ENCODE measurements around the gene PLP2. TPM values are rescaled to one million over a fixed set of nuclear protein-coding genes. Genes with fewer than 3 reads are reported as not detected.

The PLP2 gene
- total RNA-seq, 2 donors from 2014 or later: 1.9 to 2.0 TPM

DNA sequence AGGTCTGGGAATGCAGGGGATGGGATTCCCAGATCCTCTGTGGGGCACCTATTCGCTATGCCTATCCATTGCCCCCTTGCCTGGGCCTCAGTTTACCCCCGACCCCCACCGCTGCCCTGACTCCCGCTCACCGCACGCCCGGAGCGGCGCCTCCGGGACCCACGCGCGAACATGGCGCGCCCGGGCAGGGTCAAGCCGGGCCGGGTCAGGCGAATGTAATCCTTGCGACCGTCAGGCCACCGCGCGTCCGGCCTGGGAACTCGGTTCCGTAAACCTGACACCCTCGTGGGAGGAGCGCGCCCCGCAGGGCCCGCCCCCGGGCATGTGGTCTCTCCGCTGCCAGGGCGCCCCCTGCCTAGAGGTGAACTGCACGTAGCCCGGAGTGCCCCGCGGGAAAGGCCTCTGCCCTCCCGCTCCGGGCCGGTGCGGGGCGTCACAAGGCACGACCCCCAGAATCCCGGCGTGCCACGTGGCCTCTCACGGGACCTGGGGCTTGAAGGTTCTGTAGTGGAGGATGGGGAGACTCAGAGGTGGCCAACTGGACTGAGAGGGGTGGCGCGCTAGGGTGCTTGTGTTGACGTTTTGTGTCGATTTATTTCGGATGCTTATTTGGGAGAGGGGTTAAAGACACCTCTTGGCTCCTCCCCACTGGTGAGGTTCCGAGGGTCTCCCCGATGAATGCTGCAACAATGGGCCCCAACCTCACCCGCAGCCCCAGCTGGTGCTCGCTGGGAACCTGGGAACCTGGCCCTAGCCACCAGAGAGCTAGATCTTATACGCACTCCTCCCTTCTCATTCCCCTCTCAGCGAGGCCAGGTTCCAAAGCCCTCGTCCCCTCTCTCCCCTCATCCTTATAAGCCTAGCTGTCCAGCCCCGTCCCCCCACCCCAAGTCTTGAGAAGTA is 14.7 kb downstream of the PLP2 start, which contains the start of gene PRICKLE3:
TSS of gene PRICKLE3 (minus strand) at position 249 of the 903 bp plus-strand sequence. CDS start at position 173, 76 bp downstream.
- H3K27ac Mint-ChIP-seq: peak within 1 kb of the TSS; percentile 83
- H3K27ac ChIP-seq (ENCODE audit: low read depth, low read length): no peak within 1 kb of the TSS
- WGBS, 2 experiments (ENCODE audit: insufficient coverage in 1 of 2, insufficient read length in 1 of 2): 9% methylated on average over 62 of the region's 62 CpGs; no CpG with 5 or more reads in 1 of the 2 experiments

DNA sequence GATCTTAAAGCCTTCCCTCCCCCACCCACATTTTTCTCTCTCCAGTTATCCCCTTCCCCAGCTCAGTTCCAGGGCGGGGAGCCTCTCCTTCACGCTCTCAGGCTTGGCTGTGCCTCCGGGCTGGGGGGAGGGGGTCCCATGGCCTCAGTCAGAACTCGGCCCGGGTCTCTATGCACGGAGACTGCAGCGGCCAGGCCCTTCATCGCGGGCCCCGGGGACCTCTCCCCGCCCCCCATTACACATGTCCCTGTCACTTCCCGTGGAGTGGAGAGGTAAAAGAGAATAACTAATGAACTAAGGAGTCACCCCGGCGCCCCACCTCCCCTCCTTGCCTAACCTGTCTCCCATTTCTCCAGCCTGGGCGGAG is 15.3 kb downstream of the PLP2 start:
- peaks cover 7% of the 10 kb centered on the region for H3K36me3 ChIP-seq (ENCODE audit: control insufficient read depth, insufficient read depth, low read length)
- H3K9me3 ChIP-seq (ENCODE audit: control insufficient read depth, low read length): no peaks in the 10 kb centered on the region
- TF ChIP-seq, protein P1, sequence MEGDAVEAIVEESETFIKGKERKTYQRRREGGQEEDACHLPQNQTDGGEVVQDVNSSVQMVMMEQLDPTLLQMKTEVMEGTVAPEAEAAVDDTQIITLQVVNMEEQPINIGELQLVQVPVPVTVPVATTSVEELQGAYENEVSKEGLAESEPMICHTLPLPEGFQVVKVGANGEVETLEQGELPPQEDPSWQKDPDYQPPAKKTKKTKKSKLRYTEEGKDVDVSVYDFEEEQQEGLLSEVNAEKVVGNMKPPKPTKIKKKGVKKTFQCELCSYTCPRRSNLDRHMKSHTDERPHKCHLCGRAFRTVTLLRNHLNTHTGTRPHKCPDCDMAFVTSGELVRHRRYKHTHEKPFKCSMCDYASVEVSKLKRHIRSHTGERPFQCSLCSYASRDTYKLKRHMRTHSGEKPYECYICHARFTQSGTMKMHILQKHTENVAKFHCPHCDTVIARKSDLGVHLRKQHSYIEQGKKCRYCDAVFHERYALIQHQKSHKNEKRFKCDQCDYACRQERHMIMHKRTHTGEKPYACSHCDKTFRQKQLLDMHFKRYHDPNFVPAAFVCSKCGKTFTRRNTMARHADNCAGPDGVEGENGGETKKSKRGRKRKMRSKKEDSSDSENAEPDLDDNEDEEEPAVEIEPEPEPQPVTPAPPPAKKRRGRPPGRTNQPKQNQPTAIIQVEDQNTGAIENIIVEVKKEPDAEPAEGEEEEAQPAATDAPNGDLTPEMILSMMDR (conservative IDR thresholded peaks at IDR 0.05): no peak
- H3K9ac ChIP-seq (ENCODE audit: extremely low read depth, low read length, poor library complexity, severe bottlenecking): no peak overlapping the region
- no peaks in the 10 kb centered on the region for H3K27me3 Mint-ChIP-seq (ENCODE audit: insufficient read depth)
- H3K4me3 Mint-ChIP-seq: peak overlapping the region; percentile 58
- no peaks in the 10 kb centered on the region for H3K4me1 ChIP-seq (ENCODE audit: control insufficient read depth, insufficient read depth, low read length)
- H3K4me1 Mint-ChIP-seq: no peaks in the 10 kb centered on the region
- DNase-seq: peak; percentile 62
- peaks cover 11% of the 10 kb centered on the region for H3K36me3 Mint-ChIP-seq (ENCODE audit: low read depth)
- H3K27ac ChIP-seq (ENCODE audit: low read depth, low read length): no peak overlapping the region
- peak overlapping the region; percentile 55 for H3K27ac Mint-ChIP-seq
- no peaks in the 10 kb centered on the region for H3K27me3 ChIP-seq (ENCODE audit: control insufficient read depth, insufficient read depth, low read length, poor library complexity, severe bottlenecking)
- H3K9me3 Mint-ChIP-seq: peaks cover 68% of the 10 kb centered on the region
- no peak overlapping the region for H3K4me3 ChIP-seq (ENCODE audit: low read length)
- WGBS, 2 experiments (ENCODE audit: insufficient coverage in 1 of 2, insufficient read length in 1 of 2): 57% methylated on average over 3 of the region's 15 CpGs; no CpG with 5 or more reads in 1 of the 2 experiments

More for the DNA sequence above, 14.7 kb downstream of the PLP2 start, which contains the start of gene PRICKLE3:
- Mint-ChIP-seq H3K36me3 (ENCODE audit: low read depth) (peaks cover 11% of the 10 kb centered on the region), H3K4me1 (no peaks in the 10 kb centered on the region), H3K27me3 (ENCODE audit: insufficient read depth) (no peaks in the 10 kb centered on the region), H3K9me3 (peaks cover 70% of the 10 kb centered on the region), H3K4me3 (peak within 1 kb of the TSS; percentile 58)
- no peak within 1 kb of the TSS for H3K9ac ChIP-seq (ENCODE audit: extremely low read depth, low read length, poor library complexity, severe bottlenecking)
- H3K27me3 ChIP-seq (ENCODE audit: control insufficient read depth, insufficient read depth, low read length, poor library complexity, severe bottlenecking): no peaks in the 10 kb centered on the region
- peak within 1 kb of the TSS; percentile 78 for H3K4me3 ChIP-seq (ENCODE audit: low read length)
- DNase-seq: peak; percentile 93
- no peaks in the 10 kb centered on the region for H3K9me3 ChIP-seq (ENCODE audit: control insufficient read depth, low read length)
- peaks cover 7% of the 10 kb centered on the region for H3K36me3 ChIP-seq (ENCODE audit: control insufficient read depth, insufficient read depth, low read length)
- no peaks in the 10 kb centered on the region for H3K4me1 ChIP-seq (ENCODE audit: control insufficient read depth, insufficient read depth, low read length)
- TF ChIP-seq, protein P1 (conservative IDR thresholded peaks at IDR 0.05): peak; percentile 65

DNA sequence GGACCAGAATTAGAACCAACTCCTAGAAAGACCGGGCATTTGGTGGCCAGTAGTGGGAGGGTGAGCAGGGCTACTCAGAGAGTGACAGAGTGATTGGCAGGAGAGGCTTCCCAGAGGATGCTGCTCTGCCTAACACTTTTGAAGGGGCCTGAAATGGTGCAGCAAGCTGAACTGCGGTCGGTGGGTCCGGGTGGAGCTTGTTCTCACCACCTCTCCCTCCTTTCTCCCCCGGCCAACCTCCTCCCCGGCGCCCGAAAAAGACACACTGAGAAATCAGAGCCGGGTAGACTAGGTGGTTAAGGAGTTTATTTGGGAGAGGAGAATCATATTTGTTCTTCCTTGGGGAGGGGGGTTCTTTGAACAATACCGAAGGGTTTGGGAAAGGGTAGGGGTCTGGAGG is 15.8 kb downstream of the PLP2 start:
- Mint-ChIP-seq H3K4me1 (no peaks in the 10 kb centered on the region), H3K36me3 (ENCODE audit: low read depth) (peaks cover 6% of the 10 kb centered on the region), H3K27me3 (ENCODE audit: insufficient read depth) (no peaks in the 10 kb centered on the region), H3K4me3 (peak overlapping the region; percentile 58), H3K9me3 (peaks cover 66% of the 10 kb centered on the region), H3K27ac (no peak overlapping the region)
- Histone ChIP-seq H3K4me1 (ENCODE audit: control insufficient read depth, insufficient read depth, low read length) (no peaks in the 10 kb centered on the region), H3K27me3 (ENCODE audit: control insufficient read depth, insufficient read depth, low read length, poor library complexity, severe bottlenecking) (no peaks in the 10 kb centered on the region), H3K9me3 (ENCODE audit: control insufficient read depth, low read length) (no peaks in the 10 kb centered on the region), H3K36me3 (ENCODE audit: control insufficient read depth, insufficient read depth, low read length) (peaks cover 7% of the 10 kb centered on the region), H3K9ac (ENCODE audit: extremely low read depth, low read length, poor library complexity, severe bottlenecking) (no peak overlapping the region), H3K27ac (ENCODE audit: low read depth, low read length) (no peak overlapping the region), H3K4me3 (ENCODE audit: low read length) (no peak overlapping the region)
- no peak for DNase-seq
- 70% methylated on average over 2 of the region's 10 CpGs; no CpG with 5 or more reads in 1 of the 2 experiments for WGBS, 2 experiments (ENCODE audit: insufficient coverage in 1 of 2, insufficient read length in 1 of 2)
- TF ChIP-seq, protein P1 (conservative IDR thresholded peaks at IDR 0.05): no peak

Data from endodermal cell (in vitro differentiated cells).